ENCODE measurements around the gene EIF3I. TPM values are rescaled to one million over a fixed set of nuclear protein-coding genes. Genes with fewer than 3 reads are reported as not detected.

EIF3I gene
- polyA plus RNA-seq, 3 donors: 126 to 162 (median 151) TPM

DNA sequence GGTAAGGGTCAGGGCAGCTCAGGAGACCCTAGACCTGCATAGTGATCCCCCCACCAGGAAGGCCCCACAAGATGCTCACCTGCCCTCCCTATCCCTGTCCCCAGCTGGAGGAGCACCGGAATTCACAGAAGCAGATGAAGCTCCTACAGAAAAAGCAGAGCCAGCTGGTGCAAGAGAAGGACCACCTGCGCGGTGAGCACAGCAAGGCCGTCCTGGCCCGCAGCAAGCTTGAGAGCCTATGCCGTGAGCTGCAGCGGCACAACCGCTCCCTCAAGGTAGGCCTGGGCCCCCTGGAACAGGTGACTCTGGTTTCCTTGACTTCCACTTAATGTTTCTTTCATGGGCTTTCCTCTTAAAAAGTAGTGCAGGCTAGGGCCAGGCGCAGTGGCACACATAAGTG, 34.4 kb upstream of the EIF3I start:
- no peak overlapping the region for H3K27ac ChIP-seq (ENCODE audit: low read depth in 1 of 2, low read length in 2 of 2)

DNA sequence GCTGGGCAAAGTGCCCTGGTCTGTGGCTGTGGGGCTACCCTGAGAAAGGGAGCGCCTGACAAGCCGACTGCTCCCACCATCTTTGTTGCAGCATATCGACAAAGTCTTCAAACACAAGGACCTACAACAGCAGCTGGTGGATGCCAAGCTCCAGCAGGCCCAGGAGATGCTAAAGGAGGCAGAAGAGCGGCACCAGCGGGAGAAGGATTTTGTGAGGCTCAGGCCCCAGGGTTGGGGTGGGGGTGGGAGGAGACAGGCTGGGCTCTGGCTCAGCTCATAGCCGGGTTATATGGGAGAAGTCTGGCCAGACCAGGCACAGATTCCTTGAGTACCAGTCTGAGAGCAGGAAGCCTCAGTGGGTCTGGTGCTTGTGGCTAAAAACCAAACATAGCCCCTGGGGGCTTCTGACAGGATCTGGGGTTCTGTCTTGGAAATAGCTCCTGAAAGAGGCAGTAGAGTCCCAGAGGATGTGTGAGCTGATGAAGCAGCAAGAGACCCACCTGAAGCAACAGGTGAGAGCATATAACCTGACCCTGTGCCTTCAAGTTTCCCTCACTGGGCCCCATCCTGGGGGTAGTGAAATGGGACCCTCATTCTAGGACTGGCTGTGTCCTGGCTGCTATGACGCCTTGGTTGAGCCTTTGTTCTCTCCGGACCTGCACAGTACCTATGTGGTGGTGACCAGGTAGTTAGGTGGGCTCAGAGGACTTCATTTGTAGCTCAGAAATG, 29.8 kb upstream of the EIF3I start:
- H3K4me3 Mint-ChIP-seq: no peak overlapping the region
- no peak overlapping the region for H3K4me2 ChIP-seq (replicated peaks; ENCODE audit: extremely low read depth, low read length, poor library complexity, severe bottlenecking)
- 95% methylated on average over 4 of the region's 8 CpGs for WGBS (ENCODE audit: insufficient coverage)
- no peaks in the 10 kb centered on the region for H3K27me3 Mint-ChIP-seq (ENCODE audit: low read depth in 3 of 3)
- peaks cover 99 to 100% of the 10 kb centered on the region in 2 donors for H3K36me3 ChIP-seq (replicated peaks in 1 of 2; ENCODE audit: control insufficient read depth in 1 of 2, insufficient read depth in 2 of 2, low read length in 2 of 2)
- H3K9me3 Mint-ChIP-seq: peaks cover 0 to 1% (median 0%) of the 10 kb centered on the region in 7 donors
- no peak for DNase-seq
- TF ChIP-seq, protein P1, sequence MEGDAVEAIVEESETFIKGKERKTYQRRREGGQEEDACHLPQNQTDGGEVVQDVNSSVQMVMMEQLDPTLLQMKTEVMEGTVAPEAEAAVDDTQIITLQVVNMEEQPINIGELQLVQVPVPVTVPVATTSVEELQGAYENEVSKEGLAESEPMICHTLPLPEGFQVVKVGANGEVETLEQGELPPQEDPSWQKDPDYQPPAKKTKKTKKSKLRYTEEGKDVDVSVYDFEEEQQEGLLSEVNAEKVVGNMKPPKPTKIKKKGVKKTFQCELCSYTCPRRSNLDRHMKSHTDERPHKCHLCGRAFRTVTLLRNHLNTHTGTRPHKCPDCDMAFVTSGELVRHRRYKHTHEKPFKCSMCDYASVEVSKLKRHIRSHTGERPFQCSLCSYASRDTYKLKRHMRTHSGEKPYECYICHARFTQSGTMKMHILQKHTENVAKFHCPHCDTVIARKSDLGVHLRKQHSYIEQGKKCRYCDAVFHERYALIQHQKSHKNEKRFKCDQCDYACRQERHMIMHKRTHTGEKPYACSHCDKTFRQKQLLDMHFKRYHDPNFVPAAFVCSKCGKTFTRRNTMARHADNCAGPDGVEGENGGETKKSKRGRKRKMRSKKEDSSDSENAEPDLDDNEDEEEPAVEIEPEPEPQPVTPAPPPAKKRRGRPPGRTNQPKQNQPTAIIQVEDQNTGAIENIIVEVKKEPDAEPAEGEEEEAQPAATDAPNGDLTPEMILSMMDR (IDR thresholded peaks at IDR 0.05): no peak
- H4K20me1 ChIP-seq (ENCODE audit: insufficient read depth, low read length): peaks cover 9% of the 10 kb centered on the region
- H3K4me1 ChIP-seq (ENCODE audit: control insufficient read depth in 1 of 2, insufficient read depth in 2 of 2, low read length in 2 of 2): no peaks in the 10 kb centered on the region
- no peak overlapping the region for H2AFZ ChIP-seq (ENCODE audit: insufficient read depth, low read depth, low read length, poor library complexity, severe bottlenecking)
- no peaks in the 10 kb centered on the region for H3K9me3 ChIP-seq (replicated peaks in 1 of 2; ENCODE audit: control insufficient read depth in 1 of 2, insufficient read depth in 1 of 2, low read length in 2 of 2)
- no peaks in the 10 kb centered on the region for H3K27me3 ChIP-seq (ENCODE audit: control insufficient read depth in 2 of 2, insufficient read depth in 2 of 2, low read length in 2 of 2)
- H3K27ac Mint-ChIP-seq: peak overlapping the region in 2 of 7 donors; percentile 5 to 34
- intact Hi-C loops (cut with micrococcal nuclease): no loop called here
- H3K4me3 ChIP-seq (replicated peaks in 1 of 3; ENCODE audit: low read depth in 2 of 3, low read length in 3 of 3): no peak overlapping the region
- peaks cover 94 to 99% of the 10 kb centered on the region in 2 donors for H3K36me3 Mint-ChIP-seq
- peaks cover 9% of the 10 kb centered on the region for H3K79me2 ChIP-seq (ENCODE audit: insufficient read depth, low read length)
- peaks cover 1% of the 10 kb centered on the region for H3K4me1 Mint-ChIP-seq
- no peak overlapping the region for H3K9ac ChIP-seq (ENCODE audit: insufficient read depth, low read length, poor library complexity, severe bottlenecking)
- H3K27ac ChIP-seq (ENCODE audit: low read depth in 1 of 2, low read length in 2 of 2): no peak overlapping the region

More for the DNA sequence above, 34.4 kb upstream of the EIF3I start:
- no peak for DNase-seq
- H2AFZ ChIP-seq (ENCODE audit: insufficient read depth, low read depth, low read length, poor library complexity, severe bottlenecking): no peak overlapping the region
- no peaks in the 10 kb centered on the region for H3K9me3 ChIP-seq (replicated peaks in 1 of 2; ENCODE audit: control insufficient read depth in 1 of 2, insufficient read depth in 1 of 2, low read length in 2 of 2)
- H3K4me2 ChIP-seq (replicated peaks; ENCODE audit: extremely low read depth, low read length, poor library complexity, severe bottlenecking): no peak overlapping the region
- Mint-ChIP-seq H3K4me1 (peaks cover 15% of the 10 kb centered on the region), H3K9me3 (no peaks in the 10 kb centered on the region), H3K36me3 (peaks cover 76 to 99% of the 10 kb centered on the region in 2 donors), H3K4me3 (no peak overlapping the region), H3K27me3 (ENCODE audit: low read depth in 3 of 3) (peaks cover 0 to 2% (median 0%) of the 10 kb centered on the region in 3 donors), H3K27ac (peak overlapping the region in 1 of 7 donors; percentile 9)
- no peaks in the 10 kb centered on the region for H3K27me3 ChIP-seq (ENCODE audit: control insufficient read depth in 2 of 2, insufficient read depth in 2 of 2, low read length in 2 of 2)
- H3K4me3 ChIP-seq (replicated peaks in 1 of 3; ENCODE audit: low read depth in 2 of 3, low read length in 3 of 3): no peak overlapping the region
- peaks cover 39% of the 10 kb centered on the region for H4K20me1 ChIP-seq (ENCODE audit: insufficient read depth, low read length)
- H3K4me1 ChIP-seq (ENCODE audit: control insufficient read depth in 1 of 2, insufficient read depth in 2 of 2, low read length in 2 of 2): no peaks in the 10 kb centered on the region
- H3K79me2 ChIP-seq (ENCODE audit: insufficient read depth, low read length): peaks cover 46% of the 10 kb centered on the region
- WGBS (ENCODE audit: insufficient coverage): over 99% methylated on average over 9 of the region's 9 CpGs
- H3K36me3 ChIP-seq (replicated peaks in 1 of 2; ENCODE audit: control insufficient read depth in 1 of 2, insufficient read depth in 2 of 2, low read length in 2 of 2): peaks cover 85 to 89% of the 10 kb centered on the region in 2 donors
- intact Hi-C loops (cut with micrococcal nuclease): loop anchor here in 1 of 2 donors (10.0 kb wide), 1 partner anchor 107 kb away; the partner anchor contains the start of gene HDAC1
- H3K9ac ChIP-seq (ENCODE audit: insufficient read depth, low read length, poor library complexity, severe bottlenecking): no peak overlapping the region
- TF ChIP-seq, protein P1 (IDR thresholded peaks at IDR 0.05): no peak

Measured in CD14-positive monocyte (primary cell).